HG03442 (cell line): ENCODE data around the gene VCX3B.
"Not testable (repeated sequence)": the region's sequence is repeated elsewhere in the genome, so short reads cannot be mapped to it uniquely, and the experiment has no call there.

ENCODE experiments used
- ATAC-seq: cut with Tn5 transposase; IDR thresholded peaks from one replicate; pipeline ENCODE4 v1.9.1; 2021; ENCODE audit warnings: mild to moderate bottlenecking, moderate library complexity; ENCODE audit not compliant: unreplicated experiment

VCX3B gene

DNA sequence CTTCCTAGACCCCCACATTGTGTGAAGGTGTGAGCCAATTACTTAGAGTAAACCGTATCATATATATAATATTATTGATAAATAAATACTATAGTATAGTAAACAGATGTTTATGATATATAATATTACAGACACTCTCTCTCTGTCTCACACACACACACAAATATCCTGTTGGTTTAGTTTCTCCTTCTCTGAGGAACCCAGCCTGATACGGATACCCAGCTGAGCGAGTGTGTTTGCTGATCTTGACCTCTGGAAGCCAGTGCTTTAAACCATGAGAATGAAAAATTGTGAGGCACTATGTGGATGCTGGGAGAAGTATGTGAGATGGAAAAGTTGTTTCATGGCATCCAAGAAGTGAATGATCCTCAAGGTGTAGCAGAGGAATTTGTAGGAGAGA, at the start of gene VCX3B:
VCX3B (plus strand) TSS at position 301 of the 400 bp plus-strand sequence. CDS start 621 bp downstream, outside the sequence.
- not testable (repeated sequence) for ATAC-seq

DNA sequence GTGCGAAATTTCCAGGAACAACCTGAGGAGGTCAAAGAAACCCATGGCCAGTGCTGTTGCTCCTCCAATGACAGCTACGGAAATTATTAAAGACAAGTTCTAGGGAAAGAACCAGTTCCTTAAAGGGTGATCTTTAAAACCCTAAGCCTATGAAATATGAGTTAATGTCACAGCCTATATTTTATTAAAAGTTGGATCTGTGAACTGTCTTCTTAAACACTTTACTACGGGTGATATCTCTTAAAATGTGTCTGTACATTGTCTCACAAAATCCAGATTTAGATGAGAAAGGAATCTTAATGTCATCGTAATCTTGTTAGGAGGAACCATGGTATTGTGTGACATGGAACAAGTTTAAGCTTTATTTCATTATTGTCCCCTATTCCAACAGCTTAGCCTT, 46.3 kb upstream of the VCX3B start:
- ATAC-seq = no peak

DNA sequence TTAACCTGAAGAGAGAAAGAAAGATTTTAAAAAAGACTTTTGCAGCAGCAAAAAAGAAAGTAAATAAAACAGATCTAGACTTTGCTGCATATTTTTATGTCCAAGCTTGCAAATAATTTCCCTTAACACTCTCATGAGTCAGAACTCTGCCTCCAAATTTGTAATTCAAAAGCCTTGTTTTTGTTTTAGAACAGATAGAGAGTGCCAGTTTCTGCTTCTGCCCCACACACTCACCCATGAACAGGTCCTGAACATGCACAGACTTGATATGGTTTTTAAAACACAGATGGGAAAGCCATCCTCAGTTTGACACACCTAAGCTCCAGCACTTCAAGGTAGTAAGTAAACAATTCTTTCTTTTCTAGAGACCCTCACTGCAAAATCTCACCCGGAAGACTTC, 39.7 kb upstream of the VCX3B start:
- ATAC-seq = no peak

DNA sequence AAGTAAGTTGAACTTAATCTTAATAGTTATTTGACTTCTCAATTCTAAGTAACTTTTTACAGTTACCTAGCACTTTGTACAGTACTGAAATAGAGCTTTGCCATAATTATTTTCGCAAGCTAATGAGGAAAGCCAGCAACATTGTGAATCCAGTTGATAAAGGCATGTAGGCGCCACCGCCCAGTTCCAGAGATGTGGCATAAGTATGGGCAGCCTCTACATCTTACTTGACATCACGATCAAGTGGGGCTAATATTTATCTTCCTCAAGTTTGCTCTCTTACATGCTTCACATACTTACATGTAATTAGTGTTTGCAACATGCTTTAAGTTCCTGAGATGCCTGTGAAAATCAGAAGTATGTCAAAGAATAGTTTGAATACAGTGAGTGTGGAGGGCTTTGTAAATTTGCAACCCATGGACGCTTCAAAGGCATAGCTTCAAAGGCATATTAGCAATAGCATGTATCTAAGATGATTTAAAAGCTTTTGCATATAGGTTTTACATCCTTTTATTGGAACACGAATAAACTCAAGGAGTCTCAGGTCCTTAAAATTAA, 34.9 kb upstream of the VCX3B start:
- ATAC-seq = no peak

DNA sequence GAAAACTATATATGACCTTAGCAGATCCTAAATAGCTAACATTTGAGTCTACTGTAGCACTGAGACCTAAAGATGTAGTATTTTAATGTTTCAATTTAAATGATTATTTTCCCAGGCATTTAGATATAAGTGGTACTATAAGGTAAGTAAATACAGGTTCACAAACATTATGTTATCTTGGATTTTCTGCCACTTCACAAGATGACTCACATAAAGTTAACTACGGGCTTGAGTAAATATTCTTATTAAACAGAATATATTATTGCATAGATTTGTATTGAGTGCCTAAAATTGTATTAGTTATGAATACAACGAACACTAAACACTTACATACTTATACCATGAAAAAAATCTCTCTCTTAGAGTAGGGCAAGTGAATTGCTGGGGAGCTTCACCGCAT, 34.2 kb upstream of the VCX3B start:
- no peak for ATAC-seq

DNA sequence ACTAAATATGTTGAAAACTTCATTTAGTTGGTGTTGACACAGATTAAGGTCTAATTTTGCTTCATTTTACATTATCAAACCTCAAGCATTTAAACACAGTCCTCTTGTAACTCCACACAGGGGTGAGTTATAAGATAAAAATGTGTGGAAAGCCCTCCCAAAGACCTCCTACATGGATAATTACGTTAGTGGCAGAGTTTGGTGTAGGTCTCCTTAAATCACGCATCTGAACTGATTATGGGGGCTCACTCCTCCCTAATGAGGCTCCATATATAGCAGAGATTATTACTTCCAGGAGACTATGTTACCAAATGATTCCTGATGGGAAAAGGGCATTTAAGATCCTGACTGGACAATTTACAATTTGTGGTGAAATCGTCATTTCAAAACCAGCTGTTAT, 32.2 kb upstream of the VCX3B start:
- no peak for ATAC-seq

DNA sequence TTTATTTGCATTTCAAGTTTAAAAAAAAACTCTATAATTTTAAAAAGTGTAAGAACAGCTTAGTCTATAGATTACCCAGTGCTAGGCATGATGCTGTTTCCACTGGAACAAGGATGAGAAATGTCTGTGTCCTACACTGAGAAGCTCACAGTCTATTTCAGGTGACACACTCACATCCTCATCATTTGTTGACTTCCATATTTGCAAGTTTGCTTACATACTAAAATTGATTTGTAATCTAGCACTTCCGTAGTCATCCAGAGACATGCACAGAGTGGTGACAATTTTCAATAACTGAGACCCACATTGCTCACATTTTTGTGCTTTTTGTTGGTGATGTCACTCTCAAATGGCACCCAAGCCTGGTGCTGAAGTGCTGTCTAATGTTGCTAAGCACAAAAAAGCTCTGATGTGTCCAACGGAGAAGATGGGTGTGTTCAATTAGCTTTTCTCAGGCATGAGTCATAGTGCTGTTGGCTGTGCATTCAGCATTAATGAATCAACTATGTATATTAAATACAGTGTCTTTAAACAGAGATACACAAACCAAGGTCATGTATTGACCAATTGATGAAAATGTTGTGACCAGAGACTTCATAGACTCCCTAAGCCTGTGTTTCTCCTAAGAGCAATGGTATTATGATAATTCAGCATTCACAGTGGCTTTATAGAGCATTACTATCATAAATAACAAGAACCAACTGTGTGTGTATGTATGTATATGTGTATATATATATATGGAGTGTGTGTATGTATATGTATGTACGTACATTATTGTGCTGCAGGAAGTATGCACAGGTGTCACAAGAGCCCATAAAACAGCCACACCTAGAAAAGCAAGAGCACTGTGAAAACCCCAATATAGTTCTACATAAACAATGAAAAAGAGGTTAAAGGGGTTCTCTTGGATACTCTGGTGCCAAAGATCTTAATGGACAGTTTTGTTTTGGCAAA, 31.2 kb upstream of the VCX3B start:
- no peak for ATAC-seq

DNA sequence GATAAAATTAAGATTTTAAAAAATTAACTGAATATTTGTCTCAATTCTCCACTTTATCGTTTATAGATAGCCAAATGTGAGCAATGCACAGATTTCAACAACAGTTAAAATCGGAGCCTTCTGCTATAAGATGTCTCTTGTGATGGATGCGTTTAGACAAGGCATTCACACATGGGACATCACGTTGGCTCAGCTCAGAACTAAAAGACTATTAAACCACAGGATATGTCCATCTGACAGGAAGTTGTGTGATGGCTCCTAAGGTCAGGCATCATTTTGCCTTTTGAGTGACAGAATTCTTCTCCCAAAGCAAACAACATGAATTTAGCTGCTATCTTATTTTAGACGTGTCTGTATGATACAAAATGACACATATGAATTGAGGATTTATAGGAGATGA, 17.3 kb upstream of the VCX3B start:
- no peak for ATAC-seq

DNA sequence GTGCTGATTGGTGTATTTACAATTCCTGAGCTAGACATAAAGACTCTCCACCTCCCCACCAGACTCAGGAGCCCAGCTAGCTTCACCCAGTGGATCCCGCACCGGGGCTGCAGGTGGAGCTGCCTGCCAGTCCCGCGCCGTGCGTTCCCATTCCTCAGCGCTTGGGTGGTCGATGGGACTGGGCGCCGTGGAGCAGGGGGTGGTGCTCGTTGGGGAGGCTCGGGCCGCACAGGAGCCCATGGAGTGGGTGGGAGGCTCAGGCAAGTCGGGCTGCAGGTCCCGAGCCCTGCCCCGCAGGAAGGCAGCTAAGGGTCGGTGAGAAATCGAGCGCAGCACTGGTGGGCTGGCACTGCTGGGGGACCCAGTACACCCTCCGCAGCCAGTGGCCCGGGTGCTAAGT, 12.3 kb upstream of the VCX3B start:
- not testable (repeated sequence) for ATAC-seq

DNA sequence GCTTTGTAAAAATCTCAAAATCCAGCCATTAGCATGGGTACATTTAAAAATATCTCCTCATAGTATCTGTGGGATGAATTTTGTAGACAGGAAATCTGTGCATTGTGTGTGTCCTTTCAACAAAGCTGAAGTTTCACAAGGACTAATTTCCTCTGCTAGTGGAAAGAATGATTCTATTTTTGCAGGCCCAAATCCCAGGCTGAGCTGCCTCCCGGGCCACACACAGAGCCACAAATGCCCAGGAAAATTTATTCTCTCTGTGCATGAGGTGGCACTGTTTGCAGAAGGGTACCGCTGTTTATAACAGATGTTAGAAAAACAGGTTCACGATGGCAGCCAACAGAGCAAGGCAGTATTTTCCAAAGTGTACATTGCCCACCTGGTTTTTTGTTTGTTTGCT, 11.0 kb upstream of the VCX3B start:
- ATAC-seq = no peak

DNA sequence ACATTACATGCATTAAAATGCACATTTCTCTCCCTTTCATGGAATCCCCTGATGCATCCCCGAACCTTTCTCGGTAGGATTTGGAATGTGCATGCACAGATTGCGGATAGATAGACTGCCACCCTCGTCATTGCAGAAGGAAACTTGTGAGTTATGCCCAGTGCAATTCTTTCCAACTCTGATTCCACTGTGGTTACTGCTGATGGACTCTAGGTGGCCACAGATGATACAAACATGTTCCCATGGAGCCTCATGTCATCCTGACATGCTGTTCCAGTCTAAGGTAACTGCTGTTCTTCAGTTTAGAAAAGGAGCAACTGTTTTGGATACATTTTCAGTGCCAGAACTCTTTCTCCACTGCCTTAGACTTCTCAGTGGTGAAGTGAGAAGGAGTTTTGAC, 9.1 kb upstream of the VCX3B start:
- no peak for ATAC-seq

DNA sequence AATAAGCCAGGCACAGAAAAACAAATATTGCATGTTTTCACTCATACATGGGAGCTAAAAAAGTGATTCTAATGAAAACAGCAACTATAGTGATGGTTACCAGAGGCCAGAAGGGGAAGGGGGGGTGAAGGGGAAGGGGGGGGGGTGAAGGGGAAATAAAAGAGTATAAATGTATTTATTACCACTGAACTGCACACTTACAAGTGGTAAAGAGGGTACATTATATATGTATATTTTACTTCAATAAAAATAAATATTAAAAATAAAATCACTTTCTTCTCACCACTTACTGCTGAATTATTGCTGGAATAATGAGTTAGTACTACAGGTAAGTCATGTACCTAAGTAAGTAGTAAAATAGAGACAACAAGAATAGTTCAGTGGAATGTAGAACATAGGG, 2.1 kb upstream of the VCX3B start:
- ATAC-seq = no peak

DNA sequence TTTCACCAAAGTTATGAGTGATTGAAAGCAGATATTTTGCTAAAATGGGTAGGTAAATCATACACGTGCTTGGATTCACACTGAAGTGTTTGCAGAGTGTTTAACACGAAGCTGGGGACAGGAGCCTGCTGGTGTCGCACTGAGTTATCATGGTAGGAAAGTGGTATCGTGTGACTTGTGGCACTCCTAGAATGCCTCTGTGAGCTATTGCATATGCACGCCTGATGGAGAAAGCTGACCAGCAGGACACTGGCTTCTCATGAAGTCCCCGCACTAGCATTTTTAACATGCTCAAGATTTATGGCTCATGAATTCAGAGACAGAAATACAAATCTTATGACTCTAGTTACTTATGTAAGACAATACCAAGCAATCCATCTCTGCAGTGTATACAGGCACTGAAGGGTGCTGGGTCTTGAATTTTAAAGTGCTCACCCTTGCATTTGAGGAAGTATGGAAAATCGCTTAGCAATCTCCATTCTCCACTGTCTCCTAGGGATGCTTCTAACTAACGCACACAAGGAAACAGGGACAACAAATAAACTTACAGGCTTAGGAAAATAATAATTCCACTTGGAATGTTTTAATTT, 19.8 kb downstream of the VCX3B start:
- no peak for ATAC-seq

DNA sequence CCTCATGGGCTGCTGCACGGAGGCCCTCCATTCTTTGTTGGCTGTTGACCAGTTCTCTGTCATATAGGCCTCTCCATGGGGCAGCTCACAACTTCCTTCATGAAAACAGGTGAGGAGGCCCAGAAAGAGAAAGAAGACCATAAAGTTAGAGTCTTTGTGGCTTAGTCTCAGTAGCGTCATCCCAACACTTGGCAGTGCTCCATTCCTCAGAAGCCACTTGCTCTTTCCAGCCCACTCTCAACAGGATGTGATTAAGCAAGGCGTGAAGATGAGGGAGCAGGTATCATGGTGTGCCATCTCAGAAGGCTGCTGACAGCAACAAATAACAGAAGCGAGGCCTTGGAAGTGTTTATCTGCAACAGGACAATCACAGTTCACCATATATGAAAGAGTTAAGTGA, 30.4 kb downstream of the VCX3B start:
- ATAC-seq = not testable (repeated sequence)

DNA sequence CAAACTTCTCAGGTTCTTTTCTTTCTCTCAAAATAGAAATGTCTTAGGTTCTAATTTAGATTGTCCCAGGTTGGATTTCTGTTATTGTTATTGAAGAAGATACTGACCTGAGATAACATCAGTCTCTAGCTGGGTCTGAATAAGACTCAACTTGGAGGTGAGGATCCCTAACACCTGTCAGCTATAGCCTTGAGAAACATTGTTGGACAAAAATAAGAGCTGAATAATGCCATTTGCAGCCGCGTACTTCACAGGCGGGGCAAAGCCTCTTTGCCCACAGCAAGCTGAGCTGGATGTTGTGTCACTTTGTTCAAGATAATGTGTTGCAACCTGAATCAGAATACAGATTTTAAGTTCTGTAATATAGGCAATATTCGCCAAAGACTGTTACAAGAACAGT, 35.6 kb downstream of the VCX3B start:
- no peak for ATAC-seq

DNA sequence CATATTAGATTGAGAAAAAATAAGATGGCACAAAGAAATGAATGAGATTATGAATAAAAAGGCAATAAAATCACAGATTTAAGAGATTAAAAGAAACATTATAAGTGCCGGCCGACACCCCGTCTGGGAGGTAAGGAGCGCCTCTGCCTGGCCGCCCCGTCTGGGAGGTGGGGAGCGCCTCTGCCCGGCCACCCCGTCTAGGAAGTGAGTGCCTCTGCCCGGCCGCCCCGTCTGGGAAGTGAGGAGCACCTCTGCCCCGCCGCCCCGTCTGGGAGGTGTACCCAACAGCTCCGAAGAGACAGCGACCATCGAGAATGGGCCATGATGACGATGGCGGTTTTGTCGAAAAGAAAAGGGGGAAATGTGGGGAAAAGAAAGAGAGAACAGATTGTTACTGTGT, 37.5 kb downstream of the VCX3B start:
- not testable (repeated sequence) for ATAC-seq

DNA sequence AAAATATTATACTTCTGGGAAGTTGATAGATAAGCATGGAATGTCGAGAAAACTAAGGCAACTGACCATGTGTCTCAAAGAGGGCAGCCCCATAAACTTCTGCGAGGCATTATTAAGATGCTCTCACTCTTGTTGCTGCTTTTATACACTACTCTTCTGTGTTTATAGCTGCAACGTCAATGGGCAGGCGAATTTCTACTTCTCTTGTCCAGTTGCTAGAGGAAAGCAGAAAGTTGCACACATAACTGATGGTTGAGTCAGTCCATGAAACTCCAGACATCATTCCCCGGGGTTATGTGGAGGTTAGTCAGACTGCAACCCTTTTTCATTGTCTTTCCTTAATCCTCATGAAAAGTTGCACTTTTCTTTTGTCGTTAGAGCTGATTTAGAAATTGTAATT, 39.8 kb downstream of the VCX3B start:
- no peak for ATAC-seq
